Measurements from ENCODE around the gene DUSP15. TPM values are rescaled to one million over a fixed set of nuclear protein-coding genes. Genes with fewer than 3 reads are reported as not detected.

DUSP15 gene
- total and polyA plus RNA-seq, 4 donors, result 7.8 to 31.0 (median 20.4) TPM

DNA sequence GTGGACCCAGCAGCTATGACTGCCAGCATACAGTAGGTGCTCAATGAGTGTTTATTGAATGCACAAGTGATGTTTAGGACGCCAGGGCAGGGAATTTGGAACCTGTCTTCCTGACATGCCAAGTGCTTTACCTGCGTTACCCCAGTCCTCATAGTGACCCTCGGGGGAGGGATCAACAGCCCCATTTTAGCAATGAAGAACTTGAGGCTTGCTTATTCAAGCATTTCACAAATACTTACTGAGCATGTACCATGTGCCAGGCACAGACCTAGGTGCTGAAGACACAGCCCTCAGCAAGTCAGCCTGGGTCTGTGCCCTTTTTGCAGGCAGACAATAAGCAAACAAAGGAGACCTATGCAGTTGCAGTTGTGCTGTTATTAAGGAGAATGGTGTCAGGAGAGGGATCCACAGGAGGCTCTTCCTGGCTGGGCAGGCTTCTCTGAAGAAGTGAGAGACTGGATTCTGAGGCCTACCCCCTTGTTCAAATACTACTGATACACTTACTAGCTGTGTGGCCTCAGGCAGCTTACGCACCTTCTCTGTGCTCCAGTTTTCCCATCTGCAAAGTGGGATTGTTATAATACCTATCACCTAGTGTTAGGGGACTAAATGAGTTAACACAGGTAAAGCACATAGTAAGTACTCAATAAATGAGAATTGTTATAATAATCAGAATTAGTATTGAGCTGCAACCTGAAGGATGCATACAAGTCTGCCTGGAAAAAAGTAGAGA is 39.9 kb upstream of the DUSP15 start:
- DNase-seq (ENCODE audit: low read depth in 4 of 6, low spot score in 6 of 6), result no peak
- WGBS (ENCODE audit: insufficient coverage), result 82% methylated on average over 3 of the region's 4 CpGs
- Histone ChIP-seq H3K4me1 (ENCODE audit: control insufficient read depth, insufficient read depth, low read length) (peaks cover 13% of the 10 kb centered on the region), H3K27ac (ENCODE audit: low read depth, low read length) (no peak overlapping the region), H3K36me3 (ENCODE audit: control insufficient read depth, insufficient read depth, low read length) (no peaks in the 10 kb centered on the region), H3K4me3 (ENCODE audit: low read depth, low read length) (no peak overlapping the region), H3K9me3 (ENCODE audit: control insufficient read depth, insufficient read depth, low read length) (no peaks in the 10 kb centered on the region), H3K27me3 (ENCODE audit: control insufficient read depth, insufficient read depth, low read length) (no peaks in the 10 kb centered on the region)

DNA sequence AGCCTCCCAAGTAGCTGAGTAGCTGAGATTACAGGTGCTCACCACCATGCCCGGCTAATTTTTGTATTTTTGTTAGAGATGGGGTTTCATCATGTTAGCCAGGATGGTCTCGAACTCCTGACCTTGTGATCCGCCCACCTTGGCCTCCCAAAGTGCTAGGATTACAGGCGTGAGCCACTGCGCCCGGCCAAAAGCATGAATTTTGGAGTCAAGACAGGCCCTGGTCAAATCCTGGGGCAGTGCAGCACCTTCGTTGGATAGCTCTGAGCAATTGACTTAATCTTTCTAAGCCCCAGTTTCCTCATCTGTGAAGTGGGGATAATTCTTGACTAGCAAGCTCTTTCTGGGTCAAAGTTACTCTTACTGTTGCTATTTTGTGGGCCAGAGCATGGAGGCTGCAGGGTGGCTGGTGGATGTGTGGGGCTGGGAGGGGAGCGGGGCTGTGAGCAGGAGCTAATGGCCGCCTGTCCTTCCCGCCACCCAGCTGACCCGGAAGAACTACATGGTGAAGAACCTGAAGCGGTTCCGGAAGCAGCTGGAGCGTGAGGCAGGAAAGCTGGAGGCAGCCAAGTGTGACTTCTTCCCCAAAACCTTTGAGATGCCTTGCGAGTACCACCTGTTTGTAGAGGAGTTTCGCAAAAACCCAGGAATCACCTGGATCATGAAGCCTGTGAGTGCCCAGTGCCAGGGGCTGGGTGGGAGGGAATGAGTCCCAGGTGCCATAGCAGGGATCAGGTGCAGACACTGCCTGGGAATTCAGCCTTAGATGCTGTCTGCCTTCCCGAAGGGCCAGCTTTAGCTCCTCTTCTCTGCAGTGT is 39.1 kb upstream of the DUSP15 start:
- Histone ChIP-seq H3K27me3 (ENCODE audit: control insufficient read depth, insufficient read depth, low read length) (no peaks in the 10 kb centered on the region), H3K27ac (ENCODE audit: low read depth, low read length) (no peak overlapping the region), H3K4me1 (ENCODE audit: control insufficient read depth, insufficient read depth, low read length) (peaks cover 13% of the 10 kb centered on the region), H3K4me3 (ENCODE audit: low read depth, low read length) (no peak overlapping the region), H3K9me3 (ENCODE audit: control insufficient read depth, insufficient read depth, low read length) (no peaks in the 10 kb centered on the region), H3K36me3 (ENCODE audit: control insufficient read depth, insufficient read depth, low read length) (no peaks in the 10 kb centered on the region)
- DNase-seq (ENCODE audit: low read depth in 4 of 6, low spot score in 6 of 6), result no peak
- WGBS (ENCODE audit: insufficient coverage), result 96% methylated on average over 16 of the region's 17 CpGs

DNA sequence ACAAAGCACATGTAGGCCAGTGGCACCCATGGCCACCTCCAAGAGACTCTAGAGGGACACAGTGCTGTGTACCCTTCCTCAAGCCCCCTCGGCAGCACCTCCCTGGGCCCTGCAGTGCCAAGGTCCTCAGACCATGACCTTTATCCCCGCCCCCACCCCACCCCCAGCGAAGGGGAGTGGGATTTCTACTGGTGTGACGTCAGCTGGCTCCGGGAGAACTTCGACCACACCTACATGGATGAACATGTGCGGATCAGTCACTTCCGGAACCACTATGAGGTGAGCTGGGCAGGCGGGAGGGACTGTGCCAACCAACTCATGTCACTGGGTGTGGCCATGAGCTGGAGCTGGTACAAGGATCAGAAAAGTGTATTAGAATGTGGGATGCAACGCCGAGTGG is 38.1 kb upstream of the DUSP15 start:
- Histone ChIP-seq H3K4me3 (ENCODE audit: low read depth, low read length) (no peak overlapping the region), H3K27ac (ENCODE audit: low read depth, low read length) (no peak overlapping the region), H3K36me3 (ENCODE audit: control insufficient read depth, insufficient read depth, low read length) (no peaks in the 10 kb centered on the region), H3K27me3 (ENCODE audit: control insufficient read depth, insufficient read depth, low read length) (no peaks in the 10 kb centered on the region), H3K9me3 (ENCODE audit: control insufficient read depth, insufficient read depth, low read length) (no peaks in the 10 kb centered on the region), H3K4me1 (ENCODE audit: control insufficient read depth, insufficient read depth, low read length) (peaks cover 13% of the 10 kb centered on the region)
- 90% methylated on average over 8 of the region's 11 CpGs for WGBS (ENCODE audit: insufficient coverage)
- DNase-seq (ENCODE audit: low read depth in 4 of 6, low spot score in 6 of 6), result no peak

DNA sequence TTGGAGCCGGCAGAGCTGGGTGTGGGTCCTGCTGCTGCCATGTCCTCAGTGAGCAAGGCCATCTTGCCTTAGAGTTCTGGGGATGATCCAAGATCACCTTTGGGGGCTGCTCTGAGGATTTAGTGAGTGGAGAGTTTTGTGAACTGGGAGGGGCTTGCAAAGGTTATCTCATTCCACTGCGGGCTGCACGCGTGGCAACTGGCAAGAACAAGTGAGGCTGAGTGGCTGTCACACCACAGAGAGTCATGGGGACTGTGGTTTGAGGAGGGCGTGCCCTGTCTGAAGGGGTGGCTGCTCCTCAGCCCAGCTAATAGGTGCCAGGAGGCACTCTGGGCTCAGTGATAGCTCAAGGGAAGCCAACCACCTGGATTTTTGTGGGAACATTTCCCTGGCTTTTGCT is 37.7 kb upstream of the DUSP15 start:
- H3K4me1 ChIP-seq (ENCODE audit: control insufficient read depth, insufficient read depth, low read length), result peaks cover 13% of the 10 kb centered on the region
- no peak overlapping the region for H3K4me3 ChIP-seq (ENCODE audit: low read depth, low read length)
- no peak overlapping the region for H3K27ac ChIP-seq (ENCODE audit: low read depth, low read length)
- H3K27me3 ChIP-seq (ENCODE audit: control insufficient read depth, insufficient read depth, low read length), result no peaks in the 10 kb centered on the region
- no peaks in the 10 kb centered on the region for H3K9me3 ChIP-seq (ENCODE audit: control insufficient read depth, insufficient read depth, low read length)
- no peak for DNase-seq (ENCODE audit: low read depth in 4 of 6, low spot score in 6 of 6)
- no peaks in the 10 kb centered on the region for H3K36me3 ChIP-seq (ENCODE audit: control insufficient read depth, insufficient read depth, low read length)
- 93% methylated on average over 5 of the region's 5 CpGs for WGBS (ENCODE audit: insufficient coverage)

DNA sequence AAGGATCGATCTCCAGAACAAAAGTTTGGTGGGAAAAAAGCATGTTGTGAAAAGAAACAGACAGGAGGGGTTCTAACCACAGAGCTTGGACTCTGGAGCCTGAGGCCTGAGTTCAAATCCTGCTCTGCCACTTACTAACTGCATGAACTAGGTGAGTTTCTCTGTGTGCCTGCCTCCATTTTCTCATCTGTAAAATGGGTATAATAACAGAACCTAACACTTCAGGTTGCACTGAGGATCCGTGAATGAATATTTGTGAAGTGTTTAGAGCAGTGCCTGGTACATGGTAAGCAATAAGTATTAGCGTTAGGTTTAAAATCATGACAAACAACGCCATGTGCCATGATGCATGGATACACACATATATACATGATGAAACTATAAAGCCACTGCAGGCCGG is 36.7 kb upstream of the DUSP15 start:
- H3K4me1 ChIP-seq (ENCODE audit: control insufficient read depth, insufficient read depth, low read length), result peaks cover 10% of the 10 kb centered on the region
- DNase-seq (ENCODE audit: low read depth in 4 of 6, low spot score in 6 of 6), result no peak
- H3K27me3 ChIP-seq (ENCODE audit: control insufficient read depth, insufficient read depth, low read length), result no peaks in the 10 kb centered on the region
- H3K4me3 ChIP-seq (ENCODE audit: low read depth, low read length), result no peak overlapping the region
- H3K9me3 ChIP-seq (ENCODE audit: control insufficient read depth, insufficient read depth, low read length), result no peaks in the 10 kb centered on the region
- 100% methylated on average over 2 of the region's 5 CpGs for WGBS (ENCODE audit: insufficient coverage)
- H3K27ac ChIP-seq (ENCODE audit: low read depth, low read length), result no peak overlapping the region
- H3K36me3 ChIP-seq (ENCODE audit: control insufficient read depth, insufficient read depth, low read length), result no peaks in the 10 kb centered on the region

DNA sequence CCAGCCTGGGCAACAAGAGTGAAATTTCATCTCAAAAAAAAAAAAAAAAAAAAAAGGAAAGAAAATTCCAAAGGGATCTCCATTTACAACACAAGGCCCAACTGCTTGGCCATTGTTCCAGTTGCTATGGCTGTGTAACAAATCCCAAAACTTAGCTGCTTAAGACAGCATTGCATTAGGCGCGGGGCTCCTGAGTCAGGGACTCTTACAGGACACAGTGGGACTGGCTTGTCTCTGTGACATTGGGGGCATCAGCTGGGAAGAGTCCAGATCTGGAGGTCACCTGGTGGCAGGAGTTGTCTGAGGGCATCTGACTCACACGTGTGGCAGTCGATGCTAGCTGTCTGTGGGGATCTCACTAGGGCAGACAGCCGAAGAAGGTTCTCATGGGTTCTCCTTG is 35.7 kb upstream of the DUSP15 start:
- peaks cover 1% of the 10 kb centered on the region for H3K4me1 ChIP-seq (ENCODE audit: control insufficient read depth, insufficient read depth, low read length)
- H3K27me3 ChIP-seq (ENCODE audit: control insufficient read depth, insufficient read depth, low read length), result no peaks in the 10 kb centered on the region
- no peak overlapping the region for H3K4me3 ChIP-seq (ENCODE audit: low read depth, low read length)
- no peak overlapping the region for H3K27ac ChIP-seq (ENCODE audit: low read depth, low read length)
- no peaks in the 10 kb centered on the region for H3K9me3 ChIP-seq (ENCODE audit: control insufficient read depth, insufficient read depth, low read length)
- DNase-seq (ENCODE audit: low read depth in 4 of 6, low spot score in 6 of 6), result no peak
- H3K36me3 ChIP-seq (ENCODE audit: control insufficient read depth, insufficient read depth, low read length), result no peaks in the 10 kb centered on the region
- WGBS (ENCODE audit: insufficient coverage), result 74% methylated on average over 4 of the region's 5 CpGs

DNA sequence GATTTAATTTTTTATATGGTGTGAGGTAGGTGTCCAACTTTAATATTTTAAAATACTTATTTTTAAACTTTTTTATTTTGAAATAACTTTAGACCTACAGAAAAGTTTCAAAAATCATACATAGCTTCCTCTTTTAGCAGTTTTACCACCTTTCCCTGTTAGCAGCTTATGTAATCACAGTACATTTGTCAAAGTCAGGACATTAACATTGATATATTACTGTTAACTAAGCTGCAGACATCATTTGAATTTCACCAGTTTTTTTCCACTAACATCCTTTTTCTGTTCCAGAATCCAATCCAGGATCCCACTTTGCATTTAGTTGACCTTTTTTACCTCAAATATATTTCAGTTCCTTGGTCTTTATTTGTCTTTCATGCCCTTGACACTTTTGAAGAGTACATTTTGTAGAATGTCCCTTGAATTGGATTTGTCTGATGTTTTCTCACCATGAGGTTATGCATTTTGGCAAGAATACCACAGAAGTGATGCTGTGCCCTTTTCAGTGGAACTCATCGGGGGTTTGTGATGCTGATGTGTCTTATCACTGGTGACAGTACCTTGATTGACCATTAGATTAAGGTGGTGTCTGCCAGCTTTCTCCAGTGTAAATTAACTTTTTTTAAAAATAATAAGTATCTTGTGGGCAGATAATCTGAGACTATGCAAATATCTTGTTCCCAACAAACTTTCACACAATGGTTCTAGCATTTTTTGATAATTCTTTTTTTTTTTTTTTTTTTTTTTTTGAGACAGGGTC is 33.5 kb upstream of the DUSP15 start:
- Histone ChIP-seq H3K27ac (ENCODE audit: low read depth, low read length) (no peak overlapping the region), H3K9me3 (ENCODE audit: control insufficient read depth, insufficient read depth, low read length) (no peaks in the 10 kb centered on the region), H3K4me1 (ENCODE audit: control insufficient read depth, insufficient read depth, low read length) (no peaks in the 10 kb centered on the region), H3K27me3 (ENCODE audit: control insufficient read depth, insufficient read depth, low read length) (no peaks in the 10 kb centered on the region), H3K36me3 (ENCODE audit: control insufficient read depth, insufficient read depth, low read length) (no peaks in the 10 kb centered on the region), H3K4me3 (ENCODE audit: low read depth, low read length) (no peak overlapping the region)
- 57% methylated on average over 1 of the region's 1 CpG for WGBS (ENCODE audit: insufficient coverage)
- DNase-seq (ENCODE audit: low read depth in 4 of 6, low spot score in 6 of 6), result no peak

DNA sequence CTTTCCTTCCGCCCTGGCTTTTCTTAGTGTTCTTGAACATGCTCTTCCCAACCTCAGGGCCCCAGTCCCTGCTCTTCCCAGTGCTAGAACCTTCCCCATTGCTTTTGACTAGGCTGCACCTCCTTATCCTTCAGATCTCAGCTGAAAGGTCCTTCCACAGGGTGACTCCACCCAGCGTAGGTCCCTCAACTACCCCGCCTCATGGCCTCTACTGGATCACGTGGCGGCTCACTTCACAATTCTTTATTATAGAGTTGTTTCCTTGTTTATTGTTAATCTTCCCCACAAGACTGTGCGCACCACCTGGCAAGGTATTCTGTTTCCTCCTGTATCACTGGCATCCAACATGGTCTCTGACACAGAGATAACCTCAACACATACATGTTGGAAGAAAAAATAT is 31.3 kb upstream of the DUSP15 start:
- H3K27ac ChIP-seq (ENCODE audit: low read depth, low read length), result no peak overlapping the region
- WGBS (ENCODE audit: insufficient coverage), result 100% methylated on average over 1 of the region's 6 CpGs

DNA sequence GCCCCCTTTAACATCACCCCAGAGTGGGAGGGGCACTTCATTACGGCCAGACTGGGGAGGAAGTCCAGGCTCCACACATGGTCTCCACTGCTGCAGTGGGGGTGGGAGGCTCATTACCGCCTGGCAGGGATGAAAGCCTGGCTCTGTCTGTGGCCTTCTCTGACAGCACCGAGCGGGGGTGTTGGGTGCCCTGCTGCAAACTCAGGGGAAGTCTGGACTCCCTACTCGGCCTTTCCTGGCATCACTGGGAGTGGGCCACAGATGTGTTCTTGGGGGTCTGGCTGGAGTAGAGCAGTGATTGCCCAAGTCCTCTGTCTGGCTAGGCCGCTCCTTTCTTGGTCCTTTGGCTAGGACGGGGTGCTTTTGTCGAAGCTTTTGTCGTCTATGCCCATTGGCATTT is 27.2 kb upstream of the DUSP15 start:
- 66% methylated on average over 5 of the region's 9 CpGs for WGBS (ENCODE audit: insufficient coverage)

More for the DNA sequence above, 31.3 kb upstream of the DUSP15 start:
- Histone ChIP-seq H3K27me3 (ENCODE audit: control insufficient read depth, insufficient read depth, low read length) (no peaks in the 10 kb centered on the region), H3K4me3 (ENCODE audit: low read depth, low read length) (no peak overlapping the region), H3K36me3 (ENCODE audit: control insufficient read depth, insufficient read depth, low read length) (no peaks in the 10 kb centered on the region), H3K4me1 (ENCODE audit: control insufficient read depth, insufficient read depth, low read length) (no peaks in the 10 kb centered on the region), H3K9me3 (ENCODE audit: control insufficient read depth, insufficient read depth, low read length) (no peaks in the 10 kb centered on the region)
- DNase-seq (ENCODE audit: low read depth in 4 of 6, low spot score in 6 of 6), result no peak

More for the DNA sequence above, 27.2 kb upstream of the DUSP15 start:
- no peaks in the 10 kb centered on the region for H3K27me3 ChIP-seq (ENCODE audit: control insufficient read depth, insufficient read depth, low read length)
- H3K9me3 ChIP-seq (ENCODE audit: control insufficient read depth, insufficient read depth, low read length), result no peaks in the 10 kb centered on the region
- H3K4me3 ChIP-seq (ENCODE audit: low read depth, low read length), result no peak overlapping the region
- no peak overlapping the region for H3K27ac ChIP-seq (ENCODE audit: low read depth, low read length)
- no peak for DNase-seq (ENCODE audit: low read depth in 4 of 6, low spot score in 6 of 6)
- H3K4me1 ChIP-seq (ENCODE audit: control insufficient read depth, insufficient read depth, low read length), result no peaks in the 10 kb centered on the region
- no peaks in the 10 kb centered on the region for H3K36me3 ChIP-seq (ENCODE audit: control insufficient read depth, insufficient read depth, low read length)
